Caco-2 (cell line): ENCODE results near the gene NPB. TPM values are rescaled to one million over a fixed set of nuclear protein-coding genes. Genes with fewer than 3 reads are reported as not detected.

ENCODE experiments used
- BruUV-seq: library from RNA; stranded (reverse); fragments of 400-500 nt; replicated peaks from 2 replicates; lab custom pipeline; 2021; lab: Mats Ljungman, UMichigan
- CTCF ChIA-PET: fragments of 300-600 bp; sonication (Branson Sonifier 250); formaldehyde crosslinking; loops from one replicate; lab custom pipeline; 2022; ENCODE audit warnings: antibody characterized with exemption; lab: Charles Lee
- POLR2A ChIA-PET: fragments of 300-600 bp; sonication (Branson Sonifier 250); formaldehyde crosslinking; loops from one replicate; lab custom pipeline; 2022; ENCODE audit warnings: antibody characterized with exemption; lab: Charles Lee
- DNase-seq, 2 experiments: peaks; one replicate each; pipeline versions ENCODE4 v3.0.0 to v3.0.0-alpha.2; 2020 to 2022
- H3K27me3 ChIP-seq: replicated peaks from 2 replicates; pipeline ENCODE4 v1.6.0; 2011; ENCODE audit warnings: low read length; ENCODE audit not compliant: control insufficient read depth, insufficient read depth
- H3K36me3 ChIP-seq: 2 replicates; pipeline ENCODE4 v1.5.1; 2011; ENCODE audit warnings: low read length; ENCODE audit not compliant: control insufficient read depth, insufficient read depth
- H3K4me1 ChIP-seq: fragments of 250-450 bp; sonication (Bioruptor Pico); 2 replicates; pipeline ENCODE4 v1.5.1; 2020; ENCODE audit warnings: mild to moderate bottlenecking
- H3K4me3 ChIP-seq: 2 replicates; pipeline ENCODE4 v1.5.1; 2011; ENCODE audit warnings: low read depth, mild to moderate bottlenecking, control low read depth, low read length
- H3K9me3 ChIP-seq: fragments of 250-450 bp; sonication (Bioruptor Pico); 2 replicates; pipeline ENCODE4 v1.5.1; 2020; ENCODE audit warnings: mild to moderate bottlenecking, moderate library complexity
- H3K27ac Mint-ChIP-seq: one replicate; pipeline ENCODE4 v1.8.0; 2022; ENCODE audit warnings: mixed read lengths; ENCODE audit not compliant: unreplicated experiment
- H3K27me3 Mint-ChIP-seq: one replicate; pipeline ENCODE4 v1.8.0; 2022; ENCODE audit warnings: mixed read lengths; ENCODE audit not compliant: insufficient read depth, unreplicated experiment
- H3K36me3 Mint-ChIP-seq: one replicate; pipeline ENCODE4 v1.8.0; 2022; ENCODE audit warnings: mild to moderate bottlenecking, mixed read lengths; ENCODE audit not compliant: insufficient read depth, unreplicated experiment
- H3K4me1 Mint-ChIP-seq: one replicate; pipeline ENCODE4 v1.8.0; 2022; ENCODE audit warnings: low read depth, mixed read lengths; ENCODE audit not compliant: unreplicated experiment
- H3K4me3 Mint-ChIP-seq: one replicate; pipeline ENCODE4 v1.8.0; 2022; ENCODE audit warnings: mild to moderate bottlenecking, moderate library complexity, mixed read lengths; ENCODE audit not compliant: unreplicated experiment
- H3K9me3 Mint-ChIP-seq: one replicate; pipeline ENCODE4 v1.8.0; 2022; ENCODE audit warnings: mixed read lengths; ENCODE audit not compliant: unreplicated experiment
- CTCF ChIP-seq, 2 experiments: fragments of 200-600 bp in 1 of 2; IDR thresholded peaks; 1 replicate in 1 of 2; 2 replicates in 1 of 2; pipeline versions ENCODE4 v1.5.1 to v1.8.0; 2011 to 2022; ENCODE audit warnings: antibody characterized with exemption in 1 of 2, control low read depth in 1 of 2, inconsistent platforms in 1 of 2, low read depth in 1 of 2, low read length in 1 of 2, mild to moderate bottlenecking in 1 of 2, moderate library complexity in 1 of 2; ENCODE audit not compliant: insufficient read depth in 1 of 2, severe bottlenecking in 1 of 2, unreplicated experiment in 1 of 2
- intact Hi-C: fragments of 100-400 bp; cut with micrococcal nuclease; formaldehyde crosslinking; loops from one replicate; pipeline ENCODE4 v1.10.0; 2022; ENCODE audit not compliant: unreplicated experiment
- total RNA-seq: library from RNA; stranded (reverse); gene quantifications from 2 replicates; pipeline ENCODE4 v1.2.3, GENCODE V29; 2022

NPB gene
- total RNA-seq, 1 experiment from 2014 or later = 0.68 TPM

- peaks cover 4% of the 10 kb centered on the region; the same call in 1 of the 2 replicates for H3K36me3 ChIP-seq
- BruUV-seq = no TSS peak
- Mint-ChIP-seq H3K36me3 (peaks cover 95% of the 10 kb centered on the region), H3K4me3 (peak overlapping the region; percentile 22), H3K27me3 (no peaks in the 10 kb centered on the region), H3K4me1 (peaks cover 27% of the 10 kb centered on the region), H3K9me3 (no peaks in the 10 kb centered on the region), H3K27ac (peak overlapping the region; percentile 90)
- TF ChIP-seq CTCF (IDR thresholded peaks at IDR 0.05; ENCODE audit: insufficient read depth in 1 of 2, low read depth in 1 of 2, low read length in 1 of 2, severe bottlenecking in 1 of 2, unreplicated experiment in 1 of 2) = no peak
- intact Hi-C loops = no loop called here
- ChIA-PET POLR2A (no interaction called here), CTCF (interaction anchor here (0.6 kb wide), 1 partner anchor 266 kb away, joined by 4 read pairs; no protein-coding TSS in a partner anchor)
- DNase-seq = no peak
- H3K4me3 ChIP-seq = no peak overlapping the region
- no peaks in the 10 kb centered on the region for H3K9me3 ChIP-seq
- H3K27me3 ChIP-seq = no peaks in the 10 kb centered on the region
- peaks cover 48% of the 10 kb centered on the region for H3K4me1 ChIP-seq
These were observed 36.2 kb upstream of the NPB start for GRCh38 chr17:81865733-81866439.

GRCh38 chr17:81866440-81867169 is 35.4 kb upstream of the NPB start:
- Histone ChIP-seq H3K4me1 (peaks cover 48% of the 10 kb centered on the region), H3K4me3 (no peak overlapping the region), H3K36me3 (peaks cover 4% of the 10 kb centered on the region; the same call in 1 of the 2 replicates), H3K9me3 (no peaks in the 10 kb centered on the region), H3K27me3 (no peaks in the 10 kb centered on the region)
- no TSS peak for BruUV-seq
- no peak for DNase-seq
- H3K9me3 Mint-ChIP-seq = no peaks in the 10 kb centered on the region
- peak overlapping the region; percentile 44 for H3K4me3 Mint-ChIP-seq
- TF ChIP-seq CTCF (IDR thresholded peaks at IDR 0.05; ENCODE audit: insufficient read depth in 1 of 2, low read depth in 1 of 2, low read length in 1 of 2, severe bottlenecking in 1 of 2, unreplicated experiment in 1 of 2) = no peak
- POLR2A ChIA-PET = interaction anchor here (0.7 to 1.1 kb wide), 2 partner anchors 33 to 232 kb away, joined by 3 to 5 read pairs; no protein-coding TSS in a partner anchor
- CTCF ChIA-PET = no interaction called here
- intact Hi-C loops = no loop called here
- H3K36me3 Mint-ChIP-seq = peaks cover 95% of the 10 kb centered on the region
- no peaks in the 10 kb centered on the region for H3K27me3 Mint-ChIP-seq
- H3K4me1 Mint-ChIP-seq = peaks cover 27% of the 10 kb centered on the region
- H3K27ac Mint-ChIP-seq = peak overlapping the region; percentile 90

- Histone ChIP-seq H3K4me3 (no peak overlapping the region), H3K36me3 (peaks cover 4% of the 10 kb centered on the region; the same call in 1 of the 2 replicates), H3K9me3 (no peaks in the 10 kb centered on the region), H3K4me1 (peaks cover 51% of the 10 kb centered on the region), H3K27me3 (no peaks in the 10 kb centered on the region)
- Mint-ChIP-seq H3K27me3 (no peaks in the 10 kb centered on the region), H3K36me3 (peaks cover 98% of the 10 kb centered on the region), H3K4me1 (peaks cover 27% of the 10 kb centered on the region), H3K4me3 (peak overlapping the region; percentile 44), H3K9me3 (no peaks in the 10 kb centered on the region), H3K27ac (peak overlapping the region; percentile 90)
- BruUV-seq = no TSS peak
- intact Hi-C loops = no loop called here
- ChIA-PET CTCF (no interaction called here), POLR2A (interaction anchor here (0.7 to 1.1 kb wide), 2 partner anchors 34 to 232 kb away, joined by 3 to 5 read pairs; no protein-coding TSS in a partner anchor)
- DNase-seq = peak; percentile 61 to 77
- TF ChIP-seq CTCF (IDR thresholded peaks at IDR 0.05; ENCODE audit: insufficient read depth in 1 of 2, low read depth in 1 of 2, low read length in 1 of 2, severe bottlenecking in 1 of 2, unreplicated experiment in 1 of 2) = no peak
These were observed 34.7 kb upstream of the NPB start for GRCh38 chr17:81867170-81867990.
